ENCODE data around the gene PHC2.
A peak's percentile ranks its signal among the peaks of the same experiment; 100 is the strongest.

PHC2 gene

GRCh38 chr1:33460144-33460543 is 29.2 kb upstream of the PHC2 start:
- Histone ChIP-seq H3K27ac (no peak overlapping the region), H3K27me3 (ENCODE audit: insufficient read depth, low read depth) (no peaks in the 10 kb centered on the region), H3K9ac (no peak overlapping the region), H4K20me1 (ENCODE audit: insufficient read depth) (no peaks in the 10 kb centered on the region), H3K4me2 (0 out of 2 replicates have a peak overlapping the region, but pooled peaks have one; percentile 13), H3K4me1 (ENCODE audit: low read depth, poor library complexity, severe bottlenecking) (peaks cover 18% of the 10 kb centered on the region), H2AFZ (ENCODE audit: low read depth) (no peak overlapping the region), H3K4me3 (IDR thresholded peaks at IDR 0.05; ENCODE audit: insufficient read depth, low read depth, low read length) (no peak overlapping the region), H3K36me3 (ENCODE audit: insufficient read depth) (no peaks in the 10 kb centered on the region), H3K79me2 (ENCODE audit: insufficient read depth, low read depth) (no peaks in the 10 kb centered on the region)
- TF ChIP-seq, protein P1, sequence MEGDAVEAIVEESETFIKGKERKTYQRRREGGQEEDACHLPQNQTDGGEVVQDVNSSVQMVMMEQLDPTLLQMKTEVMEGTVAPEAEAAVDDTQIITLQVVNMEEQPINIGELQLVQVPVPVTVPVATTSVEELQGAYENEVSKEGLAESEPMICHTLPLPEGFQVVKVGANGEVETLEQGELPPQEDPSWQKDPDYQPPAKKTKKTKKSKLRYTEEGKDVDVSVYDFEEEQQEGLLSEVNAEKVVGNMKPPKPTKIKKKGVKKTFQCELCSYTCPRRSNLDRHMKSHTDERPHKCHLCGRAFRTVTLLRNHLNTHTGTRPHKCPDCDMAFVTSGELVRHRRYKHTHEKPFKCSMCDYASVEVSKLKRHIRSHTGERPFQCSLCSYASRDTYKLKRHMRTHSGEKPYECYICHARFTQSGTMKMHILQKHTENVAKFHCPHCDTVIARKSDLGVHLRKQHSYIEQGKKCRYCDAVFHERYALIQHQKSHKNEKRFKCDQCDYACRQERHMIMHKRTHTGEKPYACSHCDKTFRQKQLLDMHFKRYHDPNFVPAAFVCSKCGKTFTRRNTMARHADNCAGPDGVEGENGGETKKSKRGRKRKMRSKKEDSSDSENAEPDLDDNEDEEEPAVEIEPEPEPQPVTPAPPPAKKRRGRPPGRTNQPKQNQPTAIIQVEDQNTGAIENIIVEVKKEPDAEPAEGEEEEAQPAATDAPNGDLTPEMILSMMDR (conservative IDR thresholded peaks at IDR 0.05; ENCODE audit: low read depth, low read length), result no peak

GRCh38 chr1:33459691-33460090 is 28.8 kb upstream of the PHC2 start:
- Histone ChIP-seq H3K36me3 (ENCODE audit: insufficient read depth) (no peaks in the 10 kb centered on the region), H2AFZ (ENCODE audit: low read depth) (no peak overlapping the region), H3K4me1 (ENCODE audit: low read depth, poor library complexity, severe bottlenecking) (peaks cover 18% of the 10 kb centered on the region), H3K27me3 (ENCODE audit: insufficient read depth, low read depth) (no peaks in the 10 kb centered on the region), H3K27ac (no peak overlapping the region), H3K4me2 (no peak overlapping the region), H3K4me3 (IDR thresholded peaks at IDR 0.05; ENCODE audit: insufficient read depth, low read depth, low read length) (no peak overlapping the region), H3K79me2 (ENCODE audit: insufficient read depth, low read depth) (no peaks in the 10 kb centered on the region), H3K9ac (no peak overlapping the region), H4K20me1 (ENCODE audit: insufficient read depth) (no peaks in the 10 kb centered on the region)
- TF ChIP-seq, protein P1 (conservative IDR thresholded peaks at IDR 0.05; ENCODE audit: low read depth, low read length), result no peak

DNA sequence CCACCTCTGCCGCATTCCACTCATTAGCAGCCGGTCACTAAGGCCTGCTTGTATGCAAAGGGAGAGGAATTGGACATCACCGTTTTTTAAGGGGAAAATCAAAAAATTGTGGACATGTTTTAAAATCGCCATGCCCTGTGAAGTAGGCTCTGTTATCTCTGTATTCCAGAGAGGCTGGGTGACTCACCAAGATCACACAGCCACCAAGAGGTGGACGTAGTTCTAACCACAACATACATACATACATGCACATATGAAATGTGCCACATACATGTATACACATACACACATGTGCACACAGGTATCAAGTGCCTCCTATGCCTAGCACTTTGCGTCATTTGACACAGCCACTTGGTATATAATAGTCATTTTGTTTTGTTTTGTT is 25.6 kb upstream of the PHC2 start:
- Histone ChIP-seq H3K4me3 (IDR thresholded peaks at IDR 0.05; ENCODE audit: insufficient read depth, low read depth, low read length) (no peak overlapping the region), H3K79me2 (ENCODE audit: insufficient read depth, low read depth) (no peaks in the 10 kb centered on the region), H3K4me1 (ENCODE audit: low read depth, poor library complexity, severe bottlenecking) (peaks cover 17% of the 10 kb centered on the region), H3K9ac (no peak overlapping the region), H3K27ac (no peak overlapping the region), H3K27me3 (ENCODE audit: insufficient read depth, low read depth) (no peaks in the 10 kb centered on the region), H3K36me3 (ENCODE audit: insufficient read depth) (no peaks in the 10 kb centered on the region), H3K4me2 (no peak overlapping the region), H4K20me1 (ENCODE audit: insufficient read depth) (no peaks in the 10 kb centered on the region), H2AFZ (ENCODE audit: low read depth) (no peak overlapping the region)
- TF ChIP-seq, protein P1 (conservative IDR thresholded peaks at IDR 0.05; ENCODE audit: low read depth, low read length), result no peak

DNA sequence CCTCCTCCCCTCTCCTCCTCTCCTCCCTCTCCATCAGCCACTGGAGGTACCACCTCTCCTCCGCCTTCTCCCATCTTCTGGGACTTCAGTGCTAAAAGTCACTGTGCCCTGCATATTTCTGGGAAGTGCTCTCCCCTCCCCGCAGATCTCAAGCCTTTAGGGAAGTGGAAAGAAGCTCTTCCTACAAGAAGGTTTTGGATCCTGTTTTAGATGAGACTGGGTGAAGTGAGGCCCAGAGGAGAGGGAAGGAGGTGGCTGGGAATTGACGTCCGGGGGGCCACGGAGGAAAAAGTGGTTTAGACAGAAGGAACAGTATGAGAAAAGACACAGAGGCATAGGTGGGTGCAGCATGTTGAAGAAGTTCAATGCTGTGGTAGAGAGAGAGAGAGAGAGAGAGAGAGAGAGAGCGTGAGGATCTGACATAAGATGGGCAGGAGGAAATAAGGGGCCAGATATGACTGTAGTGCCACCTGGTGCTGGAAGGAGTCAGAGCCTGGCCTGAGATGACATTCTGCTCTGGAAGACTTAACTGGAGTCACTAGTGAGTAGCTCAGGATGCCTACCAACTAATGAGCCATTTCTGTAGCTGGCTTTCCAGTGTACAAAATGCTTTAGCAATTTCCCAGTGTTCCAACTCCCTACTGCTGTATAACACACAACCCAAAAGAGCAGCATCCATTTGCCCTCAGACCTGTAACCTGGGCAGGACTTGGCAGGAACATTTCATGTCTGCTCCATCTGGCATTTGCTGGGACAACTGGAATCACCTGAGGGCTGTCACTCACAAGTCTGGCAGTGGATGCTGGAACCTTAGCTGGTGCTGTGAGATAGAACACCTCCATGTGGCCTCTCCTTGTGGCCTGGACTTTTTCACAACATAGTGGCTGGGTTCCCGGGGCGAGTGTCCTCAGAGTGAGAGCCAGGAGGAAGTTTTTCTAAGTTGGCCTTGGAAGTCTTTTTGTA is 24.9 kb upstream of the PHC2 start:
- H3K79me2 ChIP-seq (ENCODE audit: insufficient read depth, low read depth), result no peaks in the 10 kb centered on the region
- no peak overlapping the region for H3K9ac ChIP-seq
- no peak overlapping the region for H3K4me2 ChIP-seq
- TF ChIP-seq, protein P1 (conservative IDR thresholded peaks at IDR 0.05; ENCODE audit: low read depth, low read length), result peak; percentile 47; the same call in 1 of the 2 replicates
- no peak overlapping the region for H3K4me3 ChIP-seq (IDR thresholded peaks at IDR 0.05; ENCODE audit: insufficient read depth, low read depth, low read length)
- H3K36me3 ChIP-seq (ENCODE audit: insufficient read depth), result no peaks in the 10 kb centered on the region
- no peaks in the 10 kb centered on the region for H4K20me1 ChIP-seq (ENCODE audit: insufficient read depth)
- peaks cover 10% of the 10 kb centered on the region for H3K4me1 ChIP-seq (ENCODE audit: low read depth, poor library complexity, severe bottlenecking)
- no peak overlapping the region; the same call in 1 of the 2 replicates for H2AFZ ChIP-seq (ENCODE audit: low read depth)
- H3K27me3 ChIP-seq (ENCODE audit: insufficient read depth, low read depth), result no peaks in the 10 kb centered on the region
- H3K27ac ChIP-seq, result no peak overlapping the region

Data from KMS-11 (cell line).